Caco-2 (cell line): ENCODE results near the gene SEC22A. TPM values are rescaled to one million over a fixed set of nuclear protein-coding genes. Genes with fewer than 3 reads are reported as not detected.

Source experiments
- BruUV-seq: library from RNA; stranded (reverse); fragments of 400-500 nt; replicated peaks from 2 replicates; lab custom pipeline; 2021; lab: Mats Ljungman, UMichigan
- CTCF ChIA-PET: fragments of 300-600 bp; sonication (Branson Sonifier 250); formaldehyde crosslinking; loops from one replicate; lab custom pipeline; 2022; ENCODE audit warnings: antibody characterized with exemption; lab: Charles Lee
- POLR2A ChIA-PET: fragments of 300-600 bp; sonication (Branson Sonifier 250); formaldehyde crosslinking; loops from one replicate; lab custom pipeline; 2022; ENCODE audit warnings: antibody characterized with exemption; lab: Charles Lee
- DNase-seq, 2 experiments: peaks; one replicate each; pipeline versions ENCODE4 v3.0.0 to v3.0.0-alpha.2; 2020 to 2022
- H3K27me3 ChIP-seq: replicated peaks from 2 replicates; pipeline ENCODE4 v1.6.0; 2011; ENCODE audit warnings: low read length; ENCODE audit not compliant: control insufficient read depth, insufficient read depth
- H3K36me3 ChIP-seq: 2 replicates; pipeline ENCODE4 v1.5.1; 2011; ENCODE audit warnings: low read length; ENCODE audit not compliant: control insufficient read depth, insufficient read depth
- H3K4me1 ChIP-seq: fragments of 250-450 bp; sonication (Bioruptor Pico); 2 replicates; pipeline ENCODE4 v1.5.1; 2020; ENCODE audit warnings: mild to moderate bottlenecking
- H3K4me3 ChIP-seq: 2 replicates; pipeline ENCODE4 v1.5.1; 2011; ENCODE audit warnings: low read depth, mild to moderate bottlenecking, control low read depth, low read length
- H3K9me3 ChIP-seq: fragments of 250-450 bp; sonication (Bioruptor Pico); 2 replicates; pipeline ENCODE4 v1.5.1; 2020; ENCODE audit warnings: mild to moderate bottlenecking, moderate library complexity
- H3K27ac Mint-ChIP-seq: one replicate; pipeline ENCODE4 v1.8.0; 2022; ENCODE audit warnings: mixed read lengths; ENCODE audit not compliant: unreplicated experiment
- H3K27me3 Mint-ChIP-seq: one replicate; pipeline ENCODE4 v1.8.0; 2022; ENCODE audit warnings: mixed read lengths; ENCODE audit not compliant: insufficient read depth, unreplicated experiment
- H3K36me3 Mint-ChIP-seq: one replicate; pipeline ENCODE4 v1.8.0; 2022; ENCODE audit warnings: mild to moderate bottlenecking, mixed read lengths; ENCODE audit not compliant: insufficient read depth, unreplicated experiment
- H3K4me1 Mint-ChIP-seq: one replicate; pipeline ENCODE4 v1.8.0; 2022; ENCODE audit warnings: low read depth, mixed read lengths; ENCODE audit not compliant: unreplicated experiment
- H3K4me3 Mint-ChIP-seq: one replicate; pipeline ENCODE4 v1.8.0; 2022; ENCODE audit warnings: mild to moderate bottlenecking, moderate library complexity, mixed read lengths; ENCODE audit not compliant: unreplicated experiment
- H3K9me3 Mint-ChIP-seq: one replicate; pipeline ENCODE4 v1.8.0; 2022; ENCODE audit warnings: mixed read lengths; ENCODE audit not compliant: unreplicated experiment
- intact Hi-C: fragments of 100-400 bp; cut with micrococcal nuclease; formaldehyde crosslinking; loops from one replicate; pipeline ENCODE4 v1.10.0; 2022; ENCODE audit not compliant: unreplicated experiment
- total RNA-seq: library from RNA; stranded (reverse); gene quantifications from 2 replicates; pipeline ENCODE4 v1.2.3, GENCODE V29; 2022
- TF ChIP-seq, protein P1 (sequence below), 2 experiments: fragments of 200-600 bp in 1 of 2; IDR thresholded peaks; 1 replicate in 1 of 2; 2 replicates in 1 of 2; pipeline versions ENCODE4 v1.5.1 to v1.8.0; 2011 to 2022; ENCODE audit warnings: antibody characterized with exemption in 1 of 2, control low read depth in 1 of 2, inconsistent platforms in 1 of 2, low read depth in 1 of 2, low read length in 1 of 2, mild to moderate bottlenecking in 1 of 2, moderate library complexity in 1 of 2; ENCODE audit not compliant: insufficient read depth in 1 of 2, severe bottlenecking in 1 of 2, unreplicated experiment in 1 of 2

SEC22A gene
- total RNA-seq, 1 experiment from 2014 or later = 17.7 TPM

DNA sequence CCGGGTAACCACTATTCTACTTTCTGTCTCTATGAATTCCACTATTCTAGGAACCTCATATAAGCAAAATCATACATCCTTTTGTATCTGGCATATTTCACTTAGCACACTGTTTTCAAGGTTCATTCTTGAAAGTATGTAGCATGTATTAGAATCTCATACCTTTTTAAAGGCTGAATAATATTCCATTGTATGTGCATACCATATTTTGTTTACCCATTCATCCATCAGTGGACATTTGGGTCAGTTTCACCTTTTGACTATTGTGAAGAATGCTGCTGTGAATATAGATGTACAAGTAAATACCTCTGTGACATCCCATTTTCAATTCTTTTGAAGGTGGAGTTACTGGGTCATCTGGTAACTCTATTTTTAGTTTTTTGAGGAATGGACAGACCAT, 36.6 kb upstream of the SEC22A start:
- ChIA-PET CTCF (no interaction called here), POLR2A (no interaction called here)
- intact Hi-C loops = no loop called here
- no peaks in the 10 kb centered on the region for H3K4me1 ChIP-seq
- no peaks in the 10 kb centered on the region for H3K4me1 Mint-ChIP-seq
- TF ChIP-seq, protein P1, sequence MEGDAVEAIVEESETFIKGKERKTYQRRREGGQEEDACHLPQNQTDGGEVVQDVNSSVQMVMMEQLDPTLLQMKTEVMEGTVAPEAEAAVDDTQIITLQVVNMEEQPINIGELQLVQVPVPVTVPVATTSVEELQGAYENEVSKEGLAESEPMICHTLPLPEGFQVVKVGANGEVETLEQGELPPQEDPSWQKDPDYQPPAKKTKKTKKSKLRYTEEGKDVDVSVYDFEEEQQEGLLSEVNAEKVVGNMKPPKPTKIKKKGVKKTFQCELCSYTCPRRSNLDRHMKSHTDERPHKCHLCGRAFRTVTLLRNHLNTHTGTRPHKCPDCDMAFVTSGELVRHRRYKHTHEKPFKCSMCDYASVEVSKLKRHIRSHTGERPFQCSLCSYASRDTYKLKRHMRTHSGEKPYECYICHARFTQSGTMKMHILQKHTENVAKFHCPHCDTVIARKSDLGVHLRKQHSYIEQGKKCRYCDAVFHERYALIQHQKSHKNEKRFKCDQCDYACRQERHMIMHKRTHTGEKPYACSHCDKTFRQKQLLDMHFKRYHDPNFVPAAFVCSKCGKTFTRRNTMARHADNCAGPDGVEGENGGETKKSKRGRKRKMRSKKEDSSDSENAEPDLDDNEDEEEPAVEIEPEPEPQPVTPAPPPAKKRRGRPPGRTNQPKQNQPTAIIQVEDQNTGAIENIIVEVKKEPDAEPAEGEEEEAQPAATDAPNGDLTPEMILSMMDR (IDR thresholded peaks at IDR 0.05; ENCODE audit: insufficient read depth in 1 of 2, low read depth in 1 of 2, low read length in 1 of 2, severe bottlenecking in 1 of 2, unreplicated experiment in 1 of 2) = no peak
- H3K27ac Mint-ChIP-seq = no peak overlapping the region
- no peaks in the 10 kb centered on the region for H3K27me3 ChIP-seq
- H3K27me3 Mint-ChIP-seq = no peaks in the 10 kb centered on the region
- H3K4me3 ChIP-seq = no peak overlapping the region
- no peak overlapping the region for H3K4me3 Mint-ChIP-seq
- no peaks in the 10 kb centered on the region for H3K9me3 ChIP-seq
- peaks cover 46% of the 10 kb centered on the region for H3K36me3 Mint-ChIP-seq
- H3K9me3 Mint-ChIP-seq = no peaks in the 10 kb centered on the region
- no peak for DNase-seq
- no peaks in the 10 kb centered on the region; the same call in 1 of the 2 replicates for H3K36me3 ChIP-seq
- BruUV-seq = no TSS peak

DNA sequence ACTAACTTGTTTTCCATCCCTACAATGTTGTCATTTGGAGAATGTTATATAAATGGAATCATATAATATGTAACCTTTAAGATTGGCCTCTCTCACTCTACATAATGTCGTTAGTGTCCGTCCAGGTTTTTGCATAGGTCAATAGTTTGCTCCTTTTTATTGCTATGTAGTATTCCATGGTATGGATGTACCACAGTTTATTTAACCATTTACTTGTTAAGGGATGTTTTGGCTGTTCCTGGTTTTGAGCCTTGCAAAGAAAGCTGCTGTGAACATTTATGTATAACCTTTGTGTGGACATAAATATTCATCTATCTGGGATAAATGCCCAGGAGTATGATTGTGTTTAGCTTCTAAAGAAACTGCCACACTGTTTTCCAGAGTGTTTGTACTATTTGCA, 34.1 kb upstream of the SEC22A start:
- Histone ChIP-seq H3K4me3 (no peak overlapping the region), H3K27me3 (no peaks in the 10 kb centered on the region), H3K36me3 (no peaks in the 10 kb centered on the region; the same call in 1 of the 2 replicates), H3K9me3 (no peaks in the 10 kb centered on the region), H3K4me1 (no peaks in the 10 kb centered on the region)
- POLR2A ChIA-PET = no interaction called here
- CTCF ChIA-PET = no interaction called here
- TF ChIP-seq, protein P1 (IDR thresholded peaks at IDR 0.05; ENCODE audit: insufficient read depth in 1 of 2, low read depth in 1 of 2, low read length in 1 of 2, severe bottlenecking in 1 of 2, unreplicated experiment in 1 of 2) = no peak
- DNase-seq = no peak
- no peaks in the 10 kb centered on the region for H3K4me1 Mint-ChIP-seq
- H3K4me3 Mint-ChIP-seq = no peak overlapping the region
- H3K27ac Mint-ChIP-seq = no peak overlapping the region
- intact Hi-C loops = no loop called here
- H3K9me3 Mint-ChIP-seq = no peaks in the 10 kb centered on the region
- no peaks in the 10 kb centered on the region for H3K27me3 Mint-ChIP-seq
- no TSS peak for BruUV-seq
- peaks cover 33% of the 10 kb centered on the region for H3K36me3 Mint-ChIP-seq

DNA sequence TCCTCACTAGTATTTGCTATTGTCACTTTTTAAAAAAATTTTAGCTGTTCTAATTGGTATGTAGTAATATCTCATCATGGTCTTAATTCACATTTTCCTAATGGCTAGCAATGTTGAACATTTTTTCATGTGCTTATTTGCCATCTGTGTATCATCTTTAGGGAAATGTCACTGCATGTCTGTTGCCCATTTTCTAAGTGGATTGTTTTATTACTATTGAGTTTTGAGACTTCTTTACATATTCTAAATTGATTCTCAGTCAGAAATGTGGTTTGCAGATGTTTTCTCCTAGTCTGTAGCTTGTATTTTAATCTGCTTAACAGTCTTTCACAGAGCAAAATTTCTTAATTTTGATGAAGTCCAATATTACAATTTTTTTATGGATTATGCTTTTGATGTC, 33.6 kb upstream of the SEC22A start:
- TF ChIP-seq, protein P1 (IDR thresholded peaks at IDR 0.05; ENCODE audit: insufficient read depth in 1 of 2, low read depth in 1 of 2, low read length in 1 of 2, severe bottlenecking in 1 of 2, unreplicated experiment in 1 of 2) = no peak
- no peak overlapping the region for H3K4me3 ChIP-seq
- no peak for DNase-seq
- Mint-ChIP-seq H3K27me3 (no peaks in the 10 kb centered on the region), H3K27ac (no peak overlapping the region), H3K9me3 (no peaks in the 10 kb centered on the region), H3K36me3 (peaks cover 29% of the 10 kb centered on the region), H3K4me3 (no peak overlapping the region), H3K4me1 (no peaks in the 10 kb centered on the region)
- H3K36me3 ChIP-seq = no peaks in the 10 kb centered on the region; the same call in 1 of the 2 replicates
- POLR2A ChIA-PET = no interaction called here
- BruUV-seq = no TSS peak
- intact Hi-C loops = no loop called here
- no peaks in the 10 kb centered on the region for H3K4me1 ChIP-seq
- H3K27me3 ChIP-seq = no peaks in the 10 kb centered on the region
- no peaks in the 10 kb centered on the region for H3K9me3 ChIP-seq
- CTCF ChIA-PET = no interaction called here
